Glutamatergic neuron (in vitro differentiated cells): ENCODE data around the gene MYO1B. TPM values are rescaled to one million over a fixed set of nuclear protein-coding genes. Genes with fewer than 3 reads are reported as not detected.

Source experiments
- DNase-seq: peaks from one replicate; pipeline ENCODE4 v3.0.0; 2022
- H3K27ac Mint-ChIP-seq: one replicate; pipeline ENCODE4 v1.8.0; 2020; ENCODE audit warnings: mild to moderate bottlenecking, mixed read lengths, inconsistent platforms; ENCODE audit not compliant: unreplicated experiment
- H3K27me3 Mint-ChIP-seq: one replicate; pipeline ENCODE4 v1.8.0; 2020; ENCODE audit warnings: mild to moderate bottlenecking, moderate library complexity, mixed read lengths, inconsistent platforms; ENCODE audit not compliant: unreplicated experiment
- H3K36me3 Mint-ChIP-seq: one replicate; pipeline ENCODE4 v1.8.0; 2020; ENCODE audit warnings: mild to moderate bottlenecking, mixed read lengths, inconsistent platforms; ENCODE audit not compliant: unreplicated experiment
- H3K4me1 Mint-ChIP-seq: one replicate; pipeline ENCODE4 v1.8.0; 2020; ENCODE audit warnings: mild to moderate bottlenecking, low read depth, mixed read lengths, inconsistent platforms; ENCODE audit not compliant: unreplicated experiment
- H3K4me3 Mint-ChIP-seq: one replicate; pipeline ENCODE4 v1.8.0; 2020; ENCODE audit warnings: mild to moderate bottlenecking, mixed read lengths, inconsistent platforms; ENCODE audit not compliant: unreplicated experiment
- H3K9me3 Mint-ChIP-seq: one replicate; pipeline ENCODE4 v1.8.0; 2020; ENCODE audit warnings: mild to moderate bottlenecking, moderate library complexity, mixed read lengths, inconsistent platforms; ENCODE audit not compliant: unreplicated experiment
- total RNA-seq: library from RNA; stranded (reverse); fragmentation: NEBNext Ultra II Directional; extraction: Animal tissue kit (Norgen Biotek cat#: 25700); gene quantifications from one replicate; pipeline ENCODE4 v1.2.1, GENCODE V29; 2021; ENCODE audit not compliant: unreplicated experiment
- TF ChIP-seq, protein P1 (sequence below): fragments of 200-600 bp; sonication (generic); IDR thresholded peaks from one replicate; pipeline ENCODE4 v1.5.0; 2021; ENCODE audit not compliant: partially characterized antibody, unreplicated experiment

Gene MYO1B
- total RNA-seq, 1 donor from 2014 or later = 129 TPM

DNA sequence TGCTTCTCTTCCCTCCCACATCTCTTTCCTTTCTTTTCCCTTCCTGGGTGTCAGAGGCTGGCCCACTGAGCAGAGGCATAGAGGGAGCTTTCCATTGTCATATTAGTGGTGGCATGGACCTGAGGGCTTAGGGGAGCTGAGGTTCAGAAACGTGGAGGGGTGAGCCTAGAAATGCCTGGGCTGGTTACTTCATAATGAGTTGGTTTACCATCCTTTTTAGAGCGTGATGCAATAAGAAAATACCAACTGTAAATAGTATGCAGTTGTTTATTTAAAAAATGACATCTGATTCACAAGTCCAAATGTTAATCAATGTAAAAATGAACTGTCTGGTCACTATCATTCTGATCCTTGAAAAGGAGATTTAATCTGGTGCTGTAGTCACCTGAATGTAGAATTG lies 46.3 kb downstream of the MYO1B start:
- Mint-ChIP-seq H3K27me3 (no peaks in the 10 kb centered on the region), H3K27ac (no peak overlapping the region), H3K9me3 (no peaks in the 10 kb centered on the region), H3K36me3 (no peaks in the 10 kb centered on the region), H3K4me1 (peaks cover 9% of the 10 kb centered on the region), H3K4me3 (no peak overlapping the region)
- DNase-seq = no peak
- TF ChIP-seq, protein P1, sequence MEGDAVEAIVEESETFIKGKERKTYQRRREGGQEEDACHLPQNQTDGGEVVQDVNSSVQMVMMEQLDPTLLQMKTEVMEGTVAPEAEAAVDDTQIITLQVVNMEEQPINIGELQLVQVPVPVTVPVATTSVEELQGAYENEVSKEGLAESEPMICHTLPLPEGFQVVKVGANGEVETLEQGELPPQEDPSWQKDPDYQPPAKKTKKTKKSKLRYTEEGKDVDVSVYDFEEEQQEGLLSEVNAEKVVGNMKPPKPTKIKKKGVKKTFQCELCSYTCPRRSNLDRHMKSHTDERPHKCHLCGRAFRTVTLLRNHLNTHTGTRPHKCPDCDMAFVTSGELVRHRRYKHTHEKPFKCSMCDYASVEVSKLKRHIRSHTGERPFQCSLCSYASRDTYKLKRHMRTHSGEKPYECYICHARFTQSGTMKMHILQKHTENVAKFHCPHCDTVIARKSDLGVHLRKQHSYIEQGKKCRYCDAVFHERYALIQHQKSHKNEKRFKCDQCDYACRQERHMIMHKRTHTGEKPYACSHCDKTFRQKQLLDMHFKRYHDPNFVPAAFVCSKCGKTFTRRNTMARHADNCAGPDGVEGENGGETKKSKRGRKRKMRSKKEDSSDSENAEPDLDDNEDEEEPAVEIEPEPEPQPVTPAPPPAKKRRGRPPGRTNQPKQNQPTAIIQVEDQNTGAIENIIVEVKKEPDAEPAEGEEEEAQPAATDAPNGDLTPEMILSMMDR = no peak

DNA sequence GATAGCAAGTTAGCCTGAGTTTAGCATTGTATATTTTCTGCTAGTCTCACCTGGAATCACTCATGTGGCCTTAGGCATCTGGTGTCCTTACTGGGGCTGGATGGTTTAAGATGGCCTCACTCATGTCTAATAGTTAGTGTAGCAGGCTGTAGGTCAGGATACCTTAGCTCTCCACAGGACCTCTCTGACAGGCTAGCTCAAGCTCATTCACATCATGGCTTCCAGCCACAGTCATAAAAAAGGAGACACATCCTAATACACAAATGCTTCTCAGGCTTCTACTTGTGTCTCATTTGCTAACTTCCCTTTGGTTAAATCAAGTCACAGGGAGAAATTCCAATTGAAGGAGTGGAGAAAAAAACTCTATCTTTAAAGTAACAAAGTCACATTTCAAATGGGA lies 47.7 kb downstream of the MYO1B start:
- Mint-ChIP-seq H3K4me1 (peaks cover 13% of the 10 kb centered on the region), H3K27ac (no peak overlapping the region), H3K9me3 (no peaks in the 10 kb centered on the region), H3K36me3 (no peaks in the 10 kb centered on the region), H3K4me3 (no peak overlapping the region), H3K27me3 (no peaks in the 10 kb centered on the region)
- TF ChIP-seq, protein P1 = no peak
- no peak for DNase-seq

DNA sequence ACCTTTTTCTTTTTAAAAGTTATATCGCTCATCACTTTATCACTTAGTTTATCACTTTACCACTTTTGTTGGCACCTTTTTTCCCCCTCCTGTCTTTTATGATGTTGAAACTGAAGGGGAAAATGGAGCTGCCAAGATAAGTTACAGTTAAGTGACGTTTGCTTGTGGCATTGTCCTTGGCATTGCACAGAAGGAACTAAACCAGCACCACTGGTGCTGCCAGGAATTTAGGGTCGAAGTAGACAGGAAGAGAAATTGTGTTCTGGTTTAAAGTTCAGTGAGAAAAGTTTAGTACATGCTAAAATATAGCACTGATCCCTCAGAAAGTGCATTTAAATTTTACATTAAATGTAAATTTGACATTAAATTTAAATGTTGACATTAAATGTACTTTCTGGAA lies 49.9 kb downstream of the MYO1B start:
- TF ChIP-seq, protein P1 = no peak
- Mint-ChIP-seq H3K9me3 (no peaks in the 10 kb centered on the region), H3K27me3 (no peaks in the 10 kb centered on the region), H3K4me1 (peaks cover 9% of the 10 kb centered on the region), H3K4me3 (no peak overlapping the region), H3K27ac (no peak overlapping the region), H3K36me3 (no peaks in the 10 kb centered on the region)
- DNase-seq = no peak

DNA sequence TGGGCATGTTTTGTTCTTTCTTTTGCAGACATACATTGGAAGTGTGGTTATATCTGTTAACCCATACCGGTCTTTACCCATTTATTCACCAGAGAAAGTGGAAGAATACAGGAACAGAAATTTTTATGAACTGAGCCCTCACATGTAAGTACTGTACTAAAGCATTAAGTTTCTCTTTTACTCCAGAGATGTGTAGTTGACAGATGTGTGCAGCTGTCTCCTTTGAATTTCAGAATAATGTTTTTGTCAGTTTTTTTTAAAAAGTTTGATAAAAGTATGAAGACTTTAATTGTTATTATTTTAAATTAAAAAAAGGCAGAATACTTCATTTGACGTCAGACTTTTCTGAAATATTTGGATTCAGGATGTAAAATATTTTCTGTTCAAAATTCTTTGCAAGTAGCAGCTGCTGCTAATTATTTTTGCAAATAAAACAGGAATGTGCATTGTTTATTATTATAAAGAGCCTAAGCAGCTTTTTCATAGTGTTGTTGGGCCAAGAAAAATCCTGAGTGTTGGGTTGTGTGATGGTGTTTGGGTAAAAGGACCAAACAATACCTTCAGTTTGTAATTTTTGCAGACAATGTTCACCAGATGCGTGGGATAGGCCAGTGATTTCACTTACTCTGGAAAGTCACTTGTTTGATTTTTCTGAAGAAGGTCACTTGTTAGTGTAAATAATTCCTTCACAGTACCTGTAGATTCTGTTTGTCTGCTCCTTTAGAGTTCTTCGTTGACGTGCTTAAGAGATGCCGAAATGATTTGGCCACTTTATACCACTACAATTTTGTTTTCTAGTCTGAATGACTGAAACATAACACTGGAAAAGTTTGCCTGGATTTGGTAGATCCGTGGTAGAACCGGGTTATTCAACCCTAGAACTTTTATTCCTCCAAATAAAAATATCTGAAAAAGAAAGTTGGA lies 51.1 kb downstream of the MYO1B start:
- no peak overlapping the region for H3K4me3 Mint-ChIP-seq
- H3K36me3 Mint-ChIP-seq = no peaks in the 10 kb centered on the region
- no peak for DNase-seq
- H3K4me1 Mint-ChIP-seq = peaks cover 9% of the 10 kb centered on the region
- no peaks in the 10 kb centered on the region for H3K27me3 Mint-ChIP-seq
- no peaks in the 10 kb centered on the region for H3K9me3 Mint-ChIP-seq
- TF ChIP-seq, protein P1 = no peak
- H3K27ac Mint-ChIP-seq = no peak overlapping the region

DNA sequence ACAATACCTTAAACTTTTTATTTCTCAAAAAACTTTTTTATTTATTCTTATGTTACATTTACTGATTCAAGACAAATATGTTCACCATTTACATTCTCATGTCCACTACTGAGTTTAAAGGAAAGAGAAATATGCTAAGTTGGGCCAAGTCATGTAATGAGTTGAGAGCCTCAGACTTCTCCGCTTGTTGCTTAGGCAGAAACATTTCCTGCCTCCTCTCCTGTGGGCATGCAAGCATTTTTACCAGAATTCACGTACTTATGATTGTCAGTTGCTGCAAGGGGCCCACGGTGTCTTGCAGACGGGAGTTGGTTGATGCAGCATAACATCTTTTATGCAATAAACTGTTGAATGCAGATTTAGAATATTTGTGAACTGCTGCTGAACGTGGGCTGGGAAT lies 51.8 kb downstream of the MYO1B start:
- Mint-ChIP-seq H3K36me3 (no peaks in the 10 kb centered on the region), H3K4me3 (no peak overlapping the region), H3K4me1 (peaks cover 12% of the 10 kb centered on the region), H3K9me3 (no peaks in the 10 kb centered on the region), H3K27ac (no peak overlapping the region), H3K27me3 (no peaks in the 10 kb centered on the region)
- TF ChIP-seq, protein P1 = no peak
- DNase-seq = no peak
